Activated CD8-positive, alpha-beta memory T cell treated with anti-CD3 and anti-CD28 coated beads for 48 hours (primary cell): ENCODE measurements around the gene ZNF638.
"Not testable (repeated sequence)": the region's sequence is repeated elsewhere in the genome, so short reads cannot be mapped to it uniquely, and the experiment has no call there.

Experiments used
- DNase-seq, 3 experiments: peaks; one replicate each; pipeline ENCODE4 v3.0.0-alpha.2; 2020; ENCODE audit warnings: low read depth in 2 of 3, low spot score in 2 of 3

Gene ZNF638

GRCh38 chr2:71402427-71402826 lies 70.8 kb downstream of the ZNF638 start:
- no peak for DNase-seq

- no peak for DNase-seq
Measured at GRCh38 chr2:71409611-71410010, 78.0 kb downstream of the ZNF638 start.

GRCh38 chr2:71410696-71411095 lies 79.1 kb downstream of the ZNF638 start:
- no peak for DNase-seq

GRCh38 chr2:71416866-71417265 lies 85.3 kb downstream of the ZNF638 start:
- not testable (repeated sequence) for DNase-seq

GRCh38 chr2:71417300-71418202 lies 86.0 kb downstream of the ZNF638 start:
- DNase-seq, result no peak

- no peak for DNase-seq
Measured at GRCh38 chr2:71419145-71419544, 87.6 kb downstream of the ZNF638 start.

GRCh38 chr2:71419976-71420375 lies 88.4 kb downstream of the ZNF638 start:
- no peak for DNase-seq

- DNase-seq, result no peak
Measured at GRCh38 chr2:71422786-71423185, 91.2 kb downstream of the ZNF638 start.

- no peak for DNase-seq
Measured at GRCh38 chr2:71423817-71424420, 92.3 kb downstream of the ZNF638 start.

GRCh38 chr2:71426721-71427120 lies 95.1 kb downstream of the ZNF638 start:
- DNase-seq, result no peak

- no peak for DNase-seq
Measured at GRCh38 chr2:71428472-71429383, 97.1 kb downstream of the ZNF638 start.

- DNase-seq, result not testable (repeated sequence)
Measured at GRCh38 chr2:71445142-71445541, 113.6 kb downstream of the ZNF638 start.

GRCh38 chr2:71446505-71446904 lies 114.9 kb downstream of the ZNF638 start:
- DNase-seq, result no peak

GRCh38 chr2:71449343-71449742 lies 117.8 kb downstream of the ZNF638 start:
- no peak for DNase-seq

GRCh38 chr2:71451705-71452104 lies 120.1 kb downstream of the ZNF638 start:
- no peak for DNase-seq

GRCh38 chr2:71452565-71452964 lies 121.0 kb downstream of the ZNF638 start:
- no peak for DNase-seq

- no peak for DNase-seq
Measured at GRCh38 chr2:71453404-71454220, 122.0 kb downstream of the ZNF638 start, which contains the start of gene DYSF. Gene DYSF, plus strand, starts transcription at chr2:71453561.

- DNase-seq, result no peak
Measured at GRCh38 chr2:71454221-71455010, 122.8 kb downstream of the ZNF638 start.

- no peak for DNase-seq
Measured at GRCh38 chr2:71455011-71455740, 123.6 kb downstream of the ZNF638 start.
